Measurements from ENCODE around the gene RXYLT1.
"Not testable (repeated sequence)": the region's sequence is repeated elsewhere in the genome, so short reads cannot be mapped to it uniquely, and the experiment has no call there.

The RXYLT1 gene

GRCh38 chr12:63804746-63805145, 25.0 kb downstream of the RXYLT1 start:
- DNase-seq: no peak

GRCh38 chr12:63805704-63806672, 26.3 kb downstream of the RXYLT1 start:
- DNase-seq: no peak

- no peak for DNase-seq
These were observed 28.9 kb downstream of the RXYLT1 start for GRCh38 chr12:63808631-63809030.

GRCh38 chr12:63809566-63809965, 29.9 kb downstream of the RXYLT1 start:
- no peak for DNase-seq

- DNase-seq: no peak
These were observed 31.6 kb downstream of the RXYLT1 start for GRCh38 chr12:63811334-63811733.

GRCh38 chr12:63811755-63812154, 32.0 kb downstream of the RXYLT1 start:
- no peak for DNase-seq

GRCh38 chr12:63814146-63814772, 34.5 kb downstream of the RXYLT1 start:
- DNase-seq: no peak

- DNase-seq: no peak
These were observed 35.8 kb downstream of the RXYLT1 start for GRCh38 chr12:63815482-63815852.

- DNase-seq: no peak
These were observed 36.3 kb downstream of the RXYLT1 start for GRCh38 chr12:63816031-63816430.

- no peak for DNase-seq
These were observed 40.7 kb downstream of the RXYLT1 start for GRCh38 chr12:63820427-63820826.

- DNase-seq: no peak
These were observed 42.1 kb downstream of the RXYLT1 start for GRCh38 chr12:63821781-63822251.

GRCh38 chr12:63822352-63822751, 42.6 kb downstream of the RXYLT1 start:
- no peak for DNase-seq

- DNase-seq: no peak
These were observed 43.3 kb downstream of the RXYLT1 start for GRCh38 chr12:63823040-63823439.

GRCh38 chr12:63826006-63826585, 46.4 kb downstream of the RXYLT1 start:
- DNase-seq: no peak

GRCh38 chr12:63828867-63829266, 49.2 kb downstream of the RXYLT1 start:
- DNase-seq: no peak

- DNase-seq: no peak
These were observed 56.3 kb downstream of the RXYLT1 start for GRCh38 chr12:63836046-63836445.

GRCh38 chr12:63836936-63837335, 57.2 kb downstream of the RXYLT1 start:
- DNase-seq: no peak

GRCh38 chr12:63838411-63838810, 58.7 kb downstream of the RXYLT1 start:
- no peak for DNase-seq

GRCh38 chr12:63841011-63841410, 61.3 kb downstream of the RXYLT1 start:
- no peak for DNase-seq

GRCh38 chr12:63841571-63841970, 61.9 kb downstream of the RXYLT1 start:
- DNase-seq: no peak

- not testable (repeated sequence) for DNase-seq
These were observed 63.0 kb downstream of the RXYLT1 start for GRCh38 chr12:63842750-63843149.

GRCh38 chr12:63843254-63843720, 63.6 kb downstream of the RXYLT1 start:
- no peak for DNase-seq

GRCh38 chr12:63843721-63844390, 64.1 kb downstream of the RXYLT1 start:
- DNase-seq: peak; percentile 91
